ENCODE measurements around the gene SURF6. TPM values are rescaled to one million over a fixed set of nuclear protein-coding genes. Genes with fewer than 3 reads are reported as not detected.

SURF6 gene
- total RNA-seq, 1 experiment from 2014 or later = 27.8 TPM

DNA sequence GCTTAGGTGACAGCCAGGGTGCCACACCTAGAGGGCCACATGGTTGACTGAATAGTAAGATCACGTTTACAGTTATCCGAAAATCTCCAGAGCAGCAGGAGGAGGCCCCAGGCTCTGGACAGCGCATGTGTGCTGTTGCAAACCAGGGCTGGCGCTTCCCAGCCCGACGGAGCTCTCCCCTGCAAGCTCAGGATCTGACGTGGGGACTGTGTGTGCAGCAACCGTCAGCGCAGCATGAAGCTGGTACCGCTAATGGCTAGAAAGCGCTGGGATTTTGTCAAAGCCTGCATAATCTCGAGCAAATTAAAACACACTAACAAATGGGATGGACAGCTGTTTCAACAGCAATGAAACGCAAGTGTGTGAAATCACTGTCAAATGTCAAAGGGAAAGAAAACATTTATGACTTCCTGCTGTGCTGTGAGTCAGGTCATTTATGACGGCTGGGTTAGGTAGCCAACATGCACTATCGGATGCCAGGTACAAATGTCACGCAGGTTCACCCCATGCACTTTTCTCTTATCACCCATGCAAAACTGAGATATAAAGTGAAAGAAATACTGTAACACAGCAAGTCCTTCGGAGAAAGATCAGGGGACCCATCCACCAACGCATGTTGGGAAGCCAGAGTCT, 32.4 kb upstream of the SURF6 start:
- DNase-seq (ENCODE audit: low read depth) = peak; percentile 89

DNA sequence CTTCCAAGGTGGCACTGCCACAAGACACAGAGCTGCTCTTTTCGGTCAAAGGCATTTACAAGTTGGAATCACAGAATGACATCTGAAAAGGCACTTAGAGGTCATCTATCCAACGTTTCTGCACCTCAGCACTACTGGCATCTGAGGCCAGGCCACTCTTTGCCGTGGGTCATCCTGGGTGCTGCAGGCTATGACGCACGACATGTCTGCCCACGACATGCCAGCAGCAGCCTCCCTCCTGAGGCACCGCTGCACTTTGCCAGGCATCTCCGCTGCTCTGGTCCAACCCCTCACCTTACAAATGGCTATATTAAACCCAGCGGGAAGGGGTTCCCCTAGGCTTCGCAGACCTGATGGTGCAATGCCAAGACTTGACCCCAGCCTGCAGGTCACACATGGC, 31.8 kb upstream of the SURF6 start:
- DNase-seq (ENCODE audit: low read depth) = no peak

DNA sequence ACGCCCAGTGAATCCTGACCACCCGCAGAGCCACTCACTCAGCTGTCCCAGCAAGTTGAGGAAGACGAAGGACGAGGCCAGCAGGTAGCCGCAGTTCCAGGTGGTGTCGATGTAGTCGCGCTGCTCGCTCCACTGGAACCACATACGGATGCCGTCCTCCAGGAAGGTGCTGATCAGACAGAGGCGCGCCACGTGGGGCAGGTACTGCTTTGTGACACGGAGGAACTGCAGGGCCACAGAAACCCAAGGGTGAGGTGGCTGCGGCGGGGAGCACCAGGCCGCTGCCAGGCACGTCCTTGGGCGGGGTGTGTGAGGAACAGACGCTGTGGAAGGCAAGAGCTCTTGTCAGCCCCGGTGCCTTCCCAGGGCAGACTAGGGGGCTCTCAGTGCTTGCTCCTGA, 31.2 kb upstream of the SURF6 start:
- no peak for DNase-seq (ENCODE audit: low read depth)

DNA sequence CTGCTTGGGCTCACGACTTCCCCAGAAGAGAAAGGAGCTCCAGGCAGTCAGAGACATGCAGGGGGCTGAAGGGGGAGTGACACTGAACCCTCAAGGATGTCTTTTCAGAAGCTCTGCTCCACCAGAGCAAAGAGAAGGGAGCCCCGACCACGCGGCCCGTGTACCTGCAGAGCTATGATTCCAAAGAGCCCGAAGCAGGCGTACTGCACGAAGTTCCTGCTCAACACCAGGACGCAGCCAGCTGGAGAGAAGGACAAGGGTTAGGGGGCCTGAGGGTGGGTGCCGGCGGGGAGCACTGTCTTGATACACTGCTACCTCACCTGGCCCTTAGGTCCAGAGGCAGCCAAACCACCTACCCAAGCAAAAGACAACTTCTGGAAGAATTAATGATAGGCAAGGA, 30.4 kb upstream of the SURF6 start:
- no peak for DNase-seq (ENCODE audit: low read depth)

DNA sequence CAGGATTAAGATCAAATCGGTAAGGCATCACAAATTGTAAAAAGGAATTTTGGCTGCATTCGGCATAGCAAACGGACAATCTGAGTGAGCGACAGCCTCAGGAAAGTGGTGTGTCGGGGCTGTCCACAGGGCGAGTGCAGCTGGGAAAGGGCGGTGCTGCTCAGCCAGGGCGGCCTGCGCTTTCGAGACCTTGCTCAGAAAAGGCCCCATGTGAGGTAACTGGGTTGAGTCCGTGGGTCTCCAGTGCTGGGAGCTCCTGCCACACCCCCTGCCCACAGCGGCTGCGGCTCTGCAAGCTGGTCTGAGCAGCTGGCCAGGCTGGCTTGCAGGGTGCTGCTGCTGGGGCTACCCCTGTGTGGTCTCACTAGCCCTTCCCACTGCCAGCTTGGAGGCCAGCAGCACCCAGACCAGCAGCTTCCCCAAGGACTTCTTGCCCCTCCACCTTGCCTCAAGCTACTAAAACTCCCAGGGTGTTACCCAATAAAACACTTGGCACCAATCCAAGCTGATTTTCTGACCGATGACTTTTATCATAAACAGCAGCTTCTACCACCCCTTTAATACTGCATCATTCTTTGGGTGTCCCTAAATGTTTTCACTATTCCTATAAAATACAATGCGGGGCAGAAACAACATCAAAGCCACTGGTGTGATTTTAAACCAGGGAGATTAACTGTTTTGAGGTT, 26.5 kb upstream of the SURF6 start:
- no peak for DNase-seq (ENCODE audit: low read depth)

DNA sequence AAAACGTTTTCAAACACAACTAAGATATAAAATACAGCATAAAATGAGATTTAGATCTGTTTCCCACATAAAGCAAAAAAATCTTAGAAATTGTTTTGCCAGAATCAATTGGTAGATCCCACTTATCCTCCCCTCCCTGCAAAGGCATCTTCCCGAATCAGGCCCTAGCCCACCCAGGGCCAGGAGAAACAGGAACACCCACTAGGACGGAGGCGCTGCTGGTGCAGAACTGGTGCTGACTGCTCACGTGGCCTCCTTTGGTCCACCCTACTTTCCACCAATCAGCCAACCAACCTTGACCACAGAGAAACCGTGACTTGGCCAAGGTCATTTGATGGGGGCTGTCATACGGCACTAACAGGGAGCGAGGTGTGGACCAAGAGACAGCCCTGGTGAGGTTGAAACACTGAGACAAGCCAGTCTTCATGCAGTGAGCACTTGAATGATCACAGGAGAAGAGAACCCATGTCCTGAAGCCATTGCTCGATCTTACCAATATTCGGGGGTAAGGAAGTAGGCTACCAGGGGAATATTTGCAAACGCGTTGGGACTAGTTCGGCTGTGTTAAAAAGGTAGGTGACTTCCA, 25.6 kb upstream of the SURF6 start:
- DNase-seq (ENCODE audit: low read depth) = no peak

DNA sequence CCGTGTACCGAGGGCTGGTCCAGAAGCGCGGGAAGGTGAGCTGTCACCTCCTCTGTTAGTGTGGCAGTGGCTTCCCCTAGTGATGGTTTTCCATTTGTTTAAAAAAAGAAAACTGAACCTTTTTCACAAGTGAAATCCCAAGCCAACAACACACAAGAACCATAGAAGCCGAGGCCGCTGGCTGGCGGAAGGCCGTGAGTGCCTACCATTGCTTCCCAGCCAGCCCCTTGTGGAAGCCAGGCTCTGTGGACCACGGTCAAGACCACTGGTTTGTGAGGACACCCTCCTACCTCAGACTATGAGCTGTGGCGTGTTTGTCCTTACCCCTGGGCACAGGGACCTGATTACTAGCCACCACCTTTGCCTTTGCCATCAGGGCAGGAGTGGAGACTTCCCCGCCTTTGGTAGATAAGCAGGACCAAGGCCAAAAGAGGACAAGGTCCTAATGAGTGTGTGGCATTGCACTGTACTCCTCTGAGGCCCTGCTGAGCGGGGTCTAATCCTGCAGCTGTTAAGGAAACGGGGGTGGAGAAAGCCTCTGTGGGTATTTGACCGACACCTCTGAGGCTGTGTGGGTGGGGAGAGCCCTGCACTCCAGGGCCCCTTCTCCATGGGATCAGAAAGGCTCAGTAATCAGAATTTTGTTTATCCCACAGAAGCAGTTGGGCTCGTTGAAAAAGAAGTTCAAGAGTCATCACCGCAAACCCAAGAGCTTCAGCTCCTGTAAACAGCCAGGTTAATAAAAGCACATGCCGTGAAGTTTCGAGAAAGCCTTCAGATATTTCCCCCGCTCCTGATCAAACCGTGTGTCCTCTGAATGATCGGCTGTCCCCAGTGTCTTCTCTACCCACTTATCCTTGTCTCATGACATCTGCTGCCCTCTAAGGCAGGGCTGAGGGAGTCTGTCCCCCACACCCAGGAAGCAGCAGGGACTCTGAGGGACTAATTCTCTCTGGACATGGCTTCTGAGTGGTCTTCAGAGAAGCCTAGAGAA, 24.7 kb upstream of the SURF6 start:
- DNase-seq (ENCODE audit: low read depth) = peak; percentile 82

DNA sequence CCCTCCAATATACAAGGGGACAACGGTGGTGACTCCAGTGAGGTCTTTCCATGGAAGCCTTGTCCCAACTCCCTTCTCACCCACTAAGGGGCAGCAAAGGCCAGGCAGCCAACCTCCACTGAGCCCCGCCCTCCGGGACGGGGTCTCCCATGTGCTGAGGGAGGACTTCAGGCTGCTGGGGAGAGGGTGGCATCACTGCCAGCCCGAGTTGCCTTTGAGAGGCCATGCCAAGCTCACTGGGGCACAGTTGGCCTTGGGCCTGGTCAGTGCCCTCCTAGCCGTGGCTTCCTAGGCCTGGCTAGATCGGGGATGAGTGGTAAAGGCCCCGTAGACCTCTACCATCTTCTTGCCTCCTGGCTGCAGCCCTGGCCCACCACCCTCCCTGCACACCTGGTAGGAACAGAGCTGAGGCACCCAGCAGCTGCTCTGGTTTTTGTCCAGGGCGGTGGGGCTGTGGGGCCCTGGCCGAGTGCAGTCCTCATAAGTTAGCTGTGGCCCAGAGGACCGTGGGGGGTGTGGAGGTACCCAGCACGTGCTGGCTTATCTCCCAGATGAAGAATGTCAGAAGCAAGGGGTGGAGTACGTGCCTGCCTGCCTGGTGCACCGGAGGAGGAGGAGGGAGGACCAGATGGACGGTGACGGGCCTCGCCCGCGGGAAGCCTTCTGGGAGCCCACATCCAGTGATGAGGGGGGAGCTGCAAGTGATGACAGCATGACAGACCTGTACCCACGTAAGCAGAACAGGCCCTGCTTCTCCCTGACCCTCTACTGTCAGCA, 23.6 kb upstream of the SURF6 start:
- no peak for DNase-seq (ENCODE audit: low read depth)

DNA sequence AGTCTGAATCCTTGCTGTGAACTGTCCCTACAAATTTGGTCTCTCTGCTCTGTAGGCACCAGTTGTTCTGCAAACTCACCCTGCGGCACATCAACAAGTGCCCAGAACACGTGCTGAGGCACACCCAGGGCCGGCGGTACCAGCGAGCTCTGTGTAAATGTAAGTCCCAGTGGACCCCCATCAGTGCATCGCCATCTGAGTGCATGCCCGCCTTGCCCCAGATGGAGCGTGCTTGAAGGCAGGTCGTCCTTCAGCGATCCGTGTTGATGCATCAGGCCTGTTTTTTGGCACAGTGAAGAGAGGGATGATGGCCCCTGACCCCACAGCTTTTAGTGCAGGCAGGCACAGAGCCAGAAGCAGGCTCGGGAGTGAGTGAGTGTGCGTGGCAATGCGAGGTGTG, 21.7 kb upstream of the SURF6 start:
- DNase-seq (ENCODE audit: low read depth) = no peak

DNA sequence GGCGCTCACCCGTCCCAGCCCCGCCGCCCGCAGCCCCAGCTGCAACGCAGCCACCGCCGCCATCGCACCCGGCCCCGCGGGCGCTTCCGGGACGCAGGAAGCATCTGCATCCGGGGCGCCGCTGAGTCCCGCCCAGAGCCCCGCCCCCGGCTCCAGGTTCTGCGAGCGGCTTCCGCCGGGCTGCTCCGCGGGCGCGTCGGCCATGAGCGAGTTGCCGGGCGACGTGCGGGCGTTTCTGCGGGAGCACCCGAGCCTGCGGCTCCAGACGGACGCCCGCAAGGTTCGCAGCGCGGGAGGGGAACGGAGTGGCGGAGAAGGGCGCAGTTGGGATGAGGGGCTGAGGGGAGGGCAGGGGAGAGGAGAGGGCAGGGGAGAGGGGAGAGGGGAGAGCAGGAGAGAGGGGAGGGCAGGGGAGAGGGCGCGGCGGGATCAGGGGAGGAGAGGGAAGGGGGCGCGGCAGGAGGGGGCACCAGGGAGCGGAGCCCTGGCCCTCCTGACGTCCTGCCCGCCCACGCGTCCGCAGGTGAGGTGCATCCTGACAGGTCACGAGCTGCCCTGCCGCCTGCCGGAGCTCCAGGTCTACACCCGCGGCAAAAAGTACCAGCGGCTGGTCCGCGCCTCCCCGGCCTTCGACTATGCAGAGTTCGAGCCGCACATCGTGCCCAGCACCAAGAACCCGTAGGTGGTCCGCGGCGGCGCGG, 20.6 kb upstream of the SURF6 start, which contains the start of the genes SURF1 and SURF2:
Gene SURF1 (minus strand): TSS at position 97 of the 701 bp plus-strand sequence. CDS start 34 bp downstream, at position 63.
Gene SURF2 (plus strand): TSS at position 160 of the 701 bp plus-strand sequence. CDS start 43 bp downstream, at position 203.
- peak; percentile 71 for DNase-seq (ENCODE audit: low read depth)

DNA sequence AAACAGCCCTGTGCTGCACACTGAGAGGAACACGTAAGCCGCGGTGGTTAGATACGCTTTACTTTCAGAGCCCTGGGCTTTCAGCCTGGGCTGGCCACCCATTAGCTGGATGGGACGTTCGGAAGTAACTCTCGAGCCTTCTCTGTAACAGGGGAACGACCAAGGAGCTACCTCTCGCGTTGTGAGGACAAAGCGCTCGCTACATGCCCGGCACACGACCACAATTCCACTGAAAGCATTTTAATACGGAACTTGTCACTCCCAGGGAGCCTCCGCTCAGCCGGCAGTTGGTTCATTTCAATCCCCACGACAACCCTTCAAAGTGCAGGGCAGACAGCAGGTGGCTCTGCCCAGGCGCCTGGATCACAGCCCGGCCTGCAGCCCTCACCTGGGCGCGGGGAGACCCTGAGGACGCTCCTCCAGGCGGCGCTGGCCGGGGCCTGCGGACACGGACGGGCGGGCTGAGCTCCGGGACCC, 19.9 kb upstream of the SURF6 start:
- DNase-seq (ENCODE audit: low read depth) = no peak

DNA sequence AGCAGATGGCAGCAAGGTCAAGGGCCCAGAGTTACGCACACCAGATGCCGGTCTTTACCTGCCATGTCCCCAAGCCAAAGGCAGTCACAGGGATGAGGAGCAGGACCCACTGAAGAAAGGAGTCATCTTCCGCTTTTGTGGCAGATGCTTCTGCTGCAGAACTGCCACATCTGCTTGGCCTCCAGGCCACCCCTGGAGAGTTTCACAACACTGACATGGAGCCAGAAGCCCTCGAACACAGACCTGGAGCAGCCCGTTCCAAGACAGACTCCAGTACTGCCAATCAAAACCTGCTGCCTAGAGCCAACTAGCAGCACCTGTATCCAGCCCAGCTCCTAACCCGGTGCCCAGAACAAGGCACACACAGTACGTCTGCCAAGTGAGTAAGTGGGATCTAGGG, 18.8 kb upstream of the SURF6 start:
- DNase-seq (ENCODE audit: low read depth) = no peak

DNA sequence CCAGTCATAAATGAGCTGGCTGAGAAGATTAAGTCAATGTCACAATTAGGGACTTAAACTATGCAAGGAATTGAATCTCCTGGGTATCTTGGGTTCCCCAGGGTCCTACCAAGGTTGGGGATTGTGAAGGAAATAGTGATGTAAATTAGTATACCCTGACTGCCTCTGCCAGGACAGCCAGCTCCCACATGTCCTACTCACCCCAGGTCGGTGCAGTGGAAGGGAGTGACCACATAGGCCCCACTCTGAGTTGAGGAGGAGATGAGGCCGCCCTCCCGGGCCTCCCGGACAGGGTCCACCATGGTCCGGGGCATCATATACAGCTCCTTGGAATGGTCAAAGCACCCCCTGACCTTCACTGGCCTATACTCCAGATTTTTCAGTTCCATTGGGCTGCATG, 17.6 kb upstream of the SURF6 start:
- DNase-seq (ENCODE audit: low read depth) = no peak

DNA sequence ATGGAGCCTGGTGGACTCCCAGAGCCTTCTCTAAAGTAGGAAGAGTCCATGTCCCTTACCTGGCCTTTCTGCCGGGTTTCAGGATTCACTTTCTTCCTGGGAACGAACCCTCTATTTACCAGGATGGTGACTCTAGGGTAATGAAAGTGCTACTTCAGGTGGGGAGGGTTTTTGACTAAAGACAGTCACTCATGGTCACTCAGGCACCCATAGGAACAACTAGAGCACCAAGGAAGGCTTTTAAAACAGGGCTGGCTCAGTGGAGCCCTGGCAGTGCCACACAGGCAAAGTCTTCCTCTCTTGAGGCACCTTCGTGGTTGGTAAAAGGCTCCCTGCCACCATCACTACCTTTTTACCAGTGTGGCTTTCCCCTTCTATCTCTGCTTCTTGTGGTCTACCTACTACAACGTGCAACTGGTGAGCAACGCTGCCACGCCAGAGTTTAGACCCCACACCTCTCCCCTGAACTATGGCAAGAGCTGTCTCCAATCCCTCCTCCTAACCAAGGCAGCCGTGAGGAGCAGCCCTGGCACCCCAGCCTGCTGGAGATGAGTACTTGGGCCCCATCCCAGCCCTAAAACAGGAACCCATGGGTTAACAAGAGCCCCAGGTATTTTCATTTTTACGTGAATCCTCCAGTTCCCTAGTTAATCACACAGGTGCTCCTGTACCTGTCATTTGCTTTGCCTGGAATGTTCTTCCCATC, 16.8 kb upstream of the SURF6 start:
- DNase-seq (ENCODE audit: low read depth) = no peak

DNA sequence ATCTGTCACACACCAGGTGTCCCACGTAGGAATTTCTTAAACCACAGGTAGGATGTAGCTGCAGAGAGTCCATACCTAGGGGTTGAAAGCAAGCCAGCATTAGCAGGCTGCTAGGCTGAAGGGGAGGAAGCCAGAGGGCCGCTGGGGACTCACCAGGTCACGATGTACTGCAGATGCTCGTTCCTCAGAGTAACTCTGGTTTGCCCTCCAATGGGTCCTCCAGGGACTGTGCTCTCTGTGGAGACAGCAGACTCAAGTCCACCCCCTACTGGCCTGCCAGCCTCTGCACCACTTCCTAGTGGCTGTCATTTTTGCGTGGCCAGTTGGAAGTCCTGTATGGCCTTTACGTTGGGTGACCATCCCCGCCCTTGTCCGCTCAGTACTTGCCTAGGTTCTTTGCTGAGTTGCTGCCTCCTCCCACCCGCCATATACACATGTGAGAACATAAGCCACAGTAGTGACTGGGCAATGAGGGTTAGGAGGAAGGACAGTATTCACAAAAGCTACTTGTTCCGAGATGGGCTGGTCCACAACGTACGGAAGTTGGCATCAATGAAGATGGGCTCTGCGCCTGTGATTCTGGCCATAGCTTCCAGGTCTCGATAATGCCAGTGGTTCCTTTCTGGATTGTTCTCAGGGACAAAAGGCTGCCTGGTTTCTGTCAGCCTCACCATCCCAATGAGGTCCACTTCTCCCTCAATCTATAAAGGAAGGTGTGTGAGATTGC, 16.1 kb upstream of the SURF6 start:
- peak; percentile 76 for DNase-seq (ENCODE audit: low read depth)

DNA sequence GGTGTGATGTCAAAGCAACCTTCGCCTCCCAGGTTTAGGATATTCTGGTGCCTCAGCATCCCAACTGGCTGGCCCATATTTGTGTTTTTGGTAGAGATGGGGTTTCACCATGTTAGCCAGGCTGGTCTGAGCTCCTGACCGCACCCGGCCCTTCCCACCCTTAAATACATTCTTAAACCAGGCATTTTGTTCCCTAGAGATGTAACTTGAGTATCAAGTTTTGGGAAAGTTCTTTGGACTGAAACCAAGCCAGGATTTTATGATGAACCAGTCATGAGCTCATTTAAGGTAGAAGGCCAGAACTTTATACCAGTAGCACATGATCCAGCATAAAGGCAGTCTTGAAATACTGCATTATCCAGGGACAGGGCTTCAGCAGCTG, 15.5 kb upstream of the SURF6 start:
- DNase-seq (ENCODE audit: low read depth) = no peak

DNA sequence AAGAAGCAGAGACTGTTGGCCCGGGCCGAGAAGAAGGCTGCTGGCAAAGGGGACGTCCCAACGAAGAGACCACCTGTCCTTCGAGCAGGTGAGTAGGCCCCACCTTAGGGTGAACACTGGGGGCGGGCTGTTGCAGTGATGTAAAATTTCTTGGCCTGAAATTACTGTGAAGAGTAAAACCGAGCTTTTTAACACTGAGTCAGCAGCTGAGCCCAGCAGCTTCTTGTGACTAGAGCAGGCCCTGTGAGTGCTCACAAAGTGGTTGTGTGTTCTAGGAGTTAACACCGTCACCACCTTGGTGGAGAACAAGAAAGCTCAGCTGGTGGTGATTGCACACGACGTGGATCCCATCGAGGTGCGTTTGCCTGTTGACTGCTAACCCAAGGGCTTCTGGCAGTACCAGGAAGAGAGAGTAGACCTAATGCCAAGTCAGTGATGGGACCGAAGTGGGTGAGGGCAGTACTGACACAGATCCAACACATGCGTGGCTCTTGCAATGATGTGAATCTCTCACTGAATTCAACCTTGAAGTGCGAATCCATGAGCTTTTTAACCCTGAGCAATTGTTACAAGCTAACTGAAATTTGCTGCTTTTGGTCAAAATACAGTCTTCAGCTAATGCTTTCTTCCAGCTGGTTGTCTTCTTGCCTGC, 14.1 kb upstream of the SURF6 start:
- no peak for DNase-seq (ENCODE audit: low read depth)
